IMR-90 (cell line): ENCODE data around the gene GSG1. TPM values are rescaled to one million over a fixed set of nuclear protein-coding genes. Genes with fewer than 3 reads are reported as not detected.
A peak's percentile ranks its signal among the peaks of the same experiment; 100 is the strongest.

Source experiments
- ATAC-seq: fragments of 200-7000 bp; cut with Tn5 transposase; 2 replicates; pipeline ENCODE4 v1.9.1; 2020; ENCODE audit warnings: low read depth, mild to moderate bottlenecking, moderate library complexity
- BruUV-seq: library from RNA; stranded (reverse); fragments of 400-500 nt; replicated peaks from 2 replicates; lab custom pipeline; 2021; lab: Mats Ljungman, UMichigan
- CTCF ChIA-PET: fragments of 300-600 bp; formaldehyde crosslinking; extraction: SDS; loops from one replicate; lab custom pipeline; 2021; ENCODE audit warnings: antibody characterized with exemption; lab: Yijun Ruan, JAX
- POLR2A ChIA-PET: fragments of 300-600 bp; sonication (Branson Sonifier 250); formaldehyde crosslinking; loops from one replicate; lab custom pipeline; 2022; ENCODE audit warnings: antibody characterized with exemption; ENCODE audit not compliant: unreplicated experiment; lab: Charles Lee
- DNase-seq: peaks from one replicate; pipeline ENCODE4 v3.0.0; 2013
- H2AFZ ChIP-seq: replicated peaks from 2 replicates; pipeline ENCODE3; 2013; ENCODE audit warnings: low read length, mild to moderate bottlenecking; ENCODE audit not compliant: poor library complexity
- H2AK5ac ChIP-seq: 2 replicates; pipeline ENCODE4 v1.6.1; 2013; ENCODE audit warnings: low read depth, low read length, inconsistent platforms
- H2AK9ac ChIP-seq: replicated peaks from 2 replicates; pipeline ENCODE3; 2013; ENCODE audit warnings: mild to moderate bottlenecking, low read depth, low read length, moderate library complexity; ENCODE audit not compliant: poor library complexity
- H2BK120ac ChIP-seq: 2 replicates; pipeline ENCODE4 v1.6.1; 2013; ENCODE audit warnings: low read depth, low read length, inconsistent platforms
- H2BK15ac ChIP-seq: 3 replicates; pipeline ENCODE4 v1.6.1; 2013; ENCODE audit warnings: low read depth, low read length, inconsistent platforms
- H2BK20ac ChIP-seq: 2 replicates; pipeline ENCODE4 v1.6.1; 2013; ENCODE audit warnings: low read depth, mild to moderate bottlenecking, inconsistent platforms, low read length, moderate library complexity
- H2BK5ac ChIP-seq: 2 replicates; pipeline ENCODE4 v1.6.1; 2013; ENCODE audit warnings: mild to moderate bottlenecking, low read depth, low read length, inconsistent platforms; ENCODE audit not compliant: poor library complexity, severe bottlenecking
- H3K14ac ChIP-seq: replicated peaks from 2 replicates; pipeline ENCODE4 v1.6.1; 2013; ENCODE audit warnings: low read depth, low read length, inconsistent platforms
- H3K18ac ChIP-seq: 2 replicates; pipeline ENCODE4 v1.6.1; 2013; ENCODE audit warnings: low read depth, low read length, control low read depth
- H3K23ac ChIP-seq: 2 replicates; pipeline ENCODE4 v1.6.1; 2013; ENCODE audit warnings: low read depth, low read length, inconsistent platforms
- H3K27ac ChIP-seq: 2 replicates; pipeline ENCODE4 v1.5.1; 2013; ENCODE audit warnings: mild to moderate bottlenecking, control low read depth, low read length; ENCODE audit not compliant: insufficient read depth
- H3K27me3 ChIP-seq: 2 replicates; pipeline ENCODE4 v1.6.1; 2013; ENCODE audit warnings: low read length; ENCODE audit not compliant: control insufficient read depth, insufficient read depth
- H3K36me3 ChIP-seq: 2 replicates; pipeline ENCODE4 v1.6.1; 2013; ENCODE audit warnings: low read length, mixed read lengths; ENCODE audit not compliant: control insufficient read depth, insufficient read depth
- H3K4ac ChIP-seq: 2 replicates; pipeline ENCODE4 v1.6.1; 2013; ENCODE audit warnings: low read depth, low read length, inconsistent platforms
- H3K4me1 ChIP-seq: 2 replicates; pipeline ENCODE4 v1.6.1; 2013; ENCODE audit warnings: low read length, mixed read lengths; ENCODE audit not compliant: control insufficient read depth, insufficient read depth
- H3K4me2 ChIP-seq: 2 replicates; pipeline ENCODE4 v1.6.1; 2013; ENCODE audit warnings: low read depth, mild to moderate bottlenecking, control low read depth, low read length, moderate library complexity
- H3K4me3 ChIP-seq: 2 replicates; pipeline ENCODE4 v1.5.1; 2013; ENCODE audit warnings: low read depth, mild to moderate bottlenecking, control low read depth, low read length, moderate library complexity; ENCODE audit not compliant: insufficient read depth
- H3K56ac ChIP-seq: 2 replicates; pipeline ENCODE4 v1.6.1; 2013; ENCODE audit warnings: low read length, inconsistent platforms; ENCODE audit not compliant: insufficient read depth; ENCODE audit errors: extremely low read depth
- H3K79me1 ChIP-seq, 2 experiments: 2 replicates each; pipeline ENCODE4 v1.6.1; 2013; ENCODE audit warnings: low read length in 2 of 2, inconsistent platforms in 1 of 2, low read depth in 1 of 2
- H3K9ac ChIP-seq: 2 replicates; pipeline ENCODE4 v1.6.1; 2013; ENCODE audit warnings: low read depth, low read length, control low read depth
- H3K9me1 ChIP-seq: 2 replicates; pipeline ENCODE4 v1.6.1; 2013; ENCODE audit warnings: low read length, inconsistent platforms; ENCODE audit not compliant: insufficient read depth
- H3K9me3 ChIP-seq: 2 replicates; pipeline ENCODE4 v1.6.1; 2013; ENCODE audit warnings: low read length; ENCODE audit not compliant: control insufficient read depth, insufficient read depth
- H4K20me1 ChIP-seq: 2 replicates; pipeline ENCODE4 v1.6.1; 2013; ENCODE audit warnings: low read length, inconsistent platforms; ENCODE audit not compliant: insufficient read depth
- H4K5ac ChIP-seq: 2 replicates; pipeline ENCODE4 v1.6.1; 2013; ENCODE audit warnings: mild to moderate bottlenecking, low read depth, low read length, control low read depth
- H4K8ac ChIP-seq, 2 experiments: 2 replicates each; pipeline ENCODE4 v1.6.1; 2013; ENCODE audit warnings: low read depth in 2 of 2, low read length in 2 of 2, control low read depth in 1 of 2, inconsistent platforms in 1 of 2
- H4K91ac ChIP-seq: 2 replicates; pipeline ENCODE4 v1.6.1; 2013; ENCODE audit warnings: low read depth, low read length, inconsistent platforms; ENCODE audit not compliant: insufficient read depth
- BHLHE40 ChIP-seq: fragments of 150-350 bp; IDR thresholded peaks from 2 replicates; pipeline ENCODE4 v1.6.1; 2016; ENCODE audit warnings: mild to moderate bottlenecking, low read depth, low read length
- CEBPB ChIP-seq: IDR thresholded peaks from 2 replicates; pipeline ENCODE4 v1.6.1; 2012; ENCODE audit warnings: low read depth, low read length, improper control_type of control experiment
- CHD1 ChIP-seq: IDR thresholded peaks from 2 replicates; pipeline ENCODE4 v1.6.1; 2012; ENCODE audit warnings: low read depth, low read length, improper control_type of control experiment
- CTCF ChIP-seq: conservative IDR thresholded peaks from 2 replicates; pipeline ENCODE4 v1.5.1; 2012; ENCODE audit warnings: mild to moderate bottlenecking, low read depth, low read length, improper control_type of control experiment
- ELK1 ChIP-seq: fragments of 150-350 bp; IDR thresholded peaks from 2 replicates; pipeline ENCODE4 v1.6.1; 2016; ENCODE audit warnings: low read depth, mild to moderate bottlenecking, low read length, moderate library complexity, borderline replicate concordance
- FOS ChIP-seq: fragments of 150-350 bp; IDR thresholded peaks from 2 replicates; pipeline ENCODE4 v1.6.1; 2016; ENCODE audit warnings: low read depth, low read length
- MAFK ChIP-seq: IDR thresholded peaks from 2 replicates; pipeline ENCODE4 v1.6.1; 2012; ENCODE audit warnings: low read depth, low read length, improper control_type of control experiment
- MAZ ChIP-seq: IDR thresholded peaks from 2 replicates; pipeline ENCODE4 v1.6.1; 2012; ENCODE audit warnings: low read depth, mild to moderate bottlenecking, low read length, improper control_type of control experiment, moderate library complexity, borderline replicate concordance
- MXI1 ChIP-seq: IDR thresholded peaks from 2 replicates; pipeline ENCODE4 v1.6.1; 2012; ENCODE audit warnings: low read depth, mild to moderate bottlenecking, low read length, moderate library complexity, borderline replicate concordance
- NFE2L2 ChIP-seq: fragments of 150-350 bp; IDR thresholded peaks from 2 replicates; pipeline ENCODE4 v1.6.1; 2016; ENCODE audit warnings: low read depth, mild to moderate bottlenecking, low read length
- POLR2A ChIP-seq: IDR thresholded peaks from 2 replicates; pipeline ENCODE4 v1.6.1; 2012; ENCODE audit warnings: mild to moderate bottlenecking, low read depth, low read length
- RAD21 ChIP-seq: IDR thresholded peaks from 2 replicates; pipeline ENCODE4 v1.6.1; 2012; ENCODE audit warnings: low read length, improper control_type of control experiment
- RCOR1 ChIP-seq: IDR thresholded peaks from 2 replicates; pipeline ENCODE4 v1.6.1; 2012; ENCODE audit warnings: mild to moderate bottlenecking, low read length, improper control_type of control experiment; ENCODE audit not compliant: insufficient replicate concordance
- RFX5 ChIP-seq: IDR thresholded peaks from 2 replicates; pipeline ENCODE4 v1.8.0; 2012; ENCODE audit warnings: low read depth, mild to moderate bottlenecking, low read length, moderate library complexity
- SMC3 ChIP-seq: fragments of 150-350 bp; IDR thresholded peaks from 2 replicates; pipeline ENCODE4 v1.6.1; 2016; ENCODE audit warnings: low read depth, mild to moderate bottlenecking, antibody characterized with exemption, low read length, moderate library complexity
- USF2 ChIP-seq: fragments of 150-350 bp; IDR thresholded peaks from 2 replicates; pipeline ENCODE4 v1.6.1; 2017; ENCODE audit warnings: mild to moderate bottlenecking, antibody characterized with exemption, low read length, low read depth
- WGBS, 2 experiments: methylation state at CpG; one replicate each; pipeline versions ENCODE4 v1.1.5 to v1.1.7; 2013; ENCODE audit warnings: missing lambda C conversion rate in 2 of 2; ENCODE audit not compliant: insufficient read length in 1 of 2; ENCODE audit errors: extremely low coverage in 2 of 2; 5-methylcytosine and 5-hydroxymethylcytosine counted together
- dilution Hi-C: fragments of 300-500 bp; cut with HindIII; formaldehyde crosslinking; loops from one replicate; pipeline ENCODE4 v1.14.3; 2018; ENCODE audit warnings: low sequenced_read_pairs; ENCODE audit not compliant: unreplicated experiment
- in situ Hi-C: fragments of 300-500 bp; cut with MboI; formaldehyde crosslinking; loops from 3 replicates; pipeline ENCODE4 v1.14.3; 2019; ENCODE audit warnings: low sequenced_read_pairs, inconsistent platforms, mixed read lengths
- intact Hi-C: fragments of 100-400 bp; cut with micrococcal nuclease; formaldehyde crosslinking; loops from 2 replicates; pipeline ENCODE4 v1.10.0; 2022
- polyA plus RNA-seq, 3 experiments: library from polyadenylated mRNA; depleted of rRNA; stranded (reverse); fragments of >200 nt; gene quantifications; 2 replicates each; pipeline ENCODE4 v1.2.3, GENCODE V29; 2012; ENCODE audit warnings: low replicate concordance in 1 of 3
- total RNA-seq: library from RNA; depleted of rRNA; stranded (reverse); fragments of >200 nt; gene quantifications from 2 replicates; pipeline ENCODE4 v1.2.3, GENCODE V29; 2012

The GSG1 gene
- total and polyA plus RNA-seq, 2 of the 4 experiments (the other 2 are of a cell fraction) = 1.8 to 2.9 TPM

- CTCF ChIA-PET = interaction anchor here (1.7 kb wide), 1 partner anchor 26 kb away, joined by 4 read pairs; no protein-coding TSS in a partner anchor
- no peaks in the 10 kb centered on the region for H3K79me1 ChIP-seq
- no peaks in the 10 kb centered on the region for H3K9me1 ChIP-seq
- H4K91ac ChIP-seq = no peak overlapping the region
- H2BK15ac ChIP-seq = no peak overlapping the region
- POLR2A ChIA-PET = no interaction called here
- TF ChIP-seq CEBPB = no peak
- no peak for TF ChIP-seq MXI1
- TF ChIP-seq POLR2A = no peak
- TF ChIP-seq RFX5 = no peak
- TF ChIP-seq NFE2L2 = no peak
- no peak for TF ChIP-seq RCOR1
- no peak for TF ChIP-seq MAFK
- TF ChIP-seq ELK1 = no peak
- TF ChIP-seq CHD1 = no peak
- TF ChIP-seq BHLHE40 = no peak
- no peak for TF ChIP-seq USF2
- TF ChIP-seq MAZ = no peak
- no peak for TF ChIP-seq CTCF
- TF ChIP-seq RAD21 = no peak
- TF ChIP-seq FOS = no peak
- TF ChIP-seq SMC3 = no peak
- peak overlapping the region; percentile 71; the same call in 1 of the 2 replicates for H3K18ac ChIP-seq
- no peak overlapping the region for H2AK5ac ChIP-seq
- no peak overlapping the region for H3K4ac ChIP-seq
- H2BK5ac ChIP-seq = no peak overlapping the region
- DNase-seq = no peak
- no peak overlapping the region for H3K27ac ChIP-seq
- H3K14ac ChIP-seq = no peak overlapping the region
- dilution Hi-C loops = no loop called here
- no peaks in the 10 kb centered on the region for H3K27me3 ChIP-seq
- no peak for ATAC-seq
- H4K5ac ChIP-seq = peak overlapping the region; percentile 75
- H4K20me1 ChIP-seq = no peaks in the 10 kb centered on the region
- H2BK20ac ChIP-seq = no peak overlapping the region
- H3K4me3 ChIP-seq = no peak overlapping the region
- H3K4me1 ChIP-seq = peaks cover 7% of the 10 kb centered on the region
- no TSS peak for BruUV-seq
- in situ Hi-C loops = no loop called here
- no peaks in the 10 kb centered on the region for H3K36me3 ChIP-seq
- WGBS, 2 experiments = 87% methylated on average over 3 of the region's 7 CpGs; no CpG with 5 or more reads in 1 of the 2 experiments
- no peaks in the 10 kb centered on the region for H3K9me3 ChIP-seq
- intact Hi-C loops = no loop called here
- no peak overlapping the region for H3K9ac ChIP-seq
- no peak overlapping the region for H3K56ac ChIP-seq
- no peak overlapping the region for H3K23ac ChIP-seq
- H2AFZ ChIP-seq = no peak overlapping the region
- H4K8ac ChIP-seq = no peak overlapping the region
- no peak overlapping the region for H2BK120ac ChIP-seq
- no peak overlapping the region for H2AK9ac ChIP-seq
- no peak overlapping the region for H3K4me2 ChIP-seq
Measured at GRCh38 chr12:13153180-13153579, 49.7 kb upstream of the GSG1 start.
